Measurements from ENCODE around the gene NOP9.
A peak's percentile ranks its signal among the peaks of the same experiment; 100 is the strongest.

The NOP9 gene

GRCh38 chr14:24262821-24263733, 36.6 kb upstream of the NOP9 start, which contains the start of gene TGM1:
Gene TGM1, minus strand, starts transcription at chr14:24263177. Its CDS starts 825 bp downstream, at chr14:24262352.
- DNase-seq (ENCODE audit: low spot score): no peak

GRCh38 chr14:24263848-24264247, 35.8 kb upstream of the NOP9 start:
- DNase-seq (ENCODE audit: low spot score): no peak

GRCh38 chr14:24264298-24264697, 35.4 kb upstream of the NOP9 start:
- no peak for DNase-seq (ENCODE audit: low spot score)

- no peak for DNase-seq (ENCODE audit: low spot score)
Observed at GRCh38 chr14:24266344-24267244, 33.1 kb upstream of the NOP9 start.

- DNase-seq (ENCODE audit: low spot score): no peak
Observed at GRCh38 chr14:24267516-24267915, 32.1 kb upstream of the NOP9 start.

- no peak for DNase-seq (ENCODE audit: low spot score)
Observed at GRCh38 chr14:24268225-24268624, 31.4 kb upstream of the NOP9 start.

GRCh38 chr14:24269368-24269767, 30.3 kb upstream of the NOP9 start:
- no peak for DNase-seq (ENCODE audit: low spot score)

- no peak for DNase-seq (ENCODE audit: low spot score)
Observed at GRCh38 chr14:24269910-24270536, 29.6 kb upstream of the NOP9 start.

GRCh38 chr14:24270537-24271133, 29.0 kb upstream of the NOP9 start:
- DNase-seq (ENCODE audit: low spot score): no peak

GRCh38 chr14:24271134-24271833, 28.4 kb upstream of the NOP9 start, which contains the start of gene RABGGTA:
Gene RABGGTA, minus strand, starts transcription at chr14:24271597. Its CDS starts 482 bp downstream, at chr14:24271115.
- DNase-seq (ENCODE audit: low spot score): peak; percentile 91

GRCh38 chr14:24271834-24272263, 27.8 kb upstream of the NOP9 start:
- DNase-seq (ENCODE audit: low spot score): no peak

GRCh38 chr14:24272467-24272866, 27.2 kb upstream of the NOP9 start:
- no peak for DNase-seq (ENCODE audit: low spot score)

GRCh38 chr14:24273422-24273998, 26.1 kb upstream of the NOP9 start:
- DNase-seq (ENCODE audit: low spot score): no peak

- DNase-seq (ENCODE audit: low spot score): peak; percentile 91
Observed at GRCh38 chr14:24274101-24274543, 25.5 kb upstream of the NOP9 start.

- no peak for DNase-seq (ENCODE audit: low spot score)
Observed at GRCh38 chr14:24277071-24277470, 22.6 kb upstream of the NOP9 start.

GRCh38 chr14:24277606-24278321, 21.9 kb upstream of the NOP9 start:
- no peak for DNase-seq (ENCODE audit: low spot score)

- DNase-seq (ENCODE audit: low spot score): no peak
Observed at GRCh38 chr14:24278424-24278823, 21.2 kb upstream of the NOP9 start.

- peak; percentile 53 for DNase-seq (ENCODE audit: low spot score)
Observed at GRCh38 chr14:24279301-24280186, 20.1 kb upstream of the NOP9 start.

All from activated CD4-positive, alpha-beta T cell treated with anti-CD3 and anti-CD28 coated beads, Interleukin-2, Interleukin-4, amounts not matched to agents 100 ng/mL and 50 ng/mL, durations not matched to agents 16 hours and 8 hours (primary cell).